ENCODE results near the gene FCF1.

Gene FCF1

GRCh38 chr14:74765721-74766120 is 52.8 kb downstream of the FCF1 start:
- no peak for DNase-seq (ENCODE audit: low spot score)

- no peak for DNase-seq (ENCODE audit: low spot score)
Observed at GRCh38 chr14:74771399-74771798, 58.5 kb downstream of the FCF1 start.

- no peak for DNase-seq (ENCODE audit: low spot score)
Observed at GRCh38 chr14:74784634-74785033, 71.7 kb downstream of the FCF1 start.

- DNase-seq (ENCODE audit: low spot score) = no peak
Observed at GRCh38 chr14:74785056-74785613, 72.2 kb downstream of the FCF1 start.

- DNase-seq (ENCODE audit: low spot score) = no peak
Observed at GRCh38 chr14:74786796-74787315, 73.9 kb downstream of the FCF1 start.

Measured in HuH-7.5 (cell line).